Measurements from ENCODE around the gene FGG.

- TF ChIP-seq CTCF (IDR thresholded peaks at IDR 0.05; ENCODE audit: low read length) (no peak), EZH2 (optimal IDR thresholded peaks at IDR 0.05; ENCODE audit: low read depth, low read length) (no peak), EZH2phosphoT487 (IDR thresholded peaks at IDR 0.05; ENCODE audit: low read length) (no peak)
Observed at GRCh38 chr4:154611833-154612232, 623 bp downstream of the FGG start.

Measured in MM.1S (cell line).